Measurements from ENCODE around the gene ZSCAN5B.

Gene ZSCAN5B

DNA sequence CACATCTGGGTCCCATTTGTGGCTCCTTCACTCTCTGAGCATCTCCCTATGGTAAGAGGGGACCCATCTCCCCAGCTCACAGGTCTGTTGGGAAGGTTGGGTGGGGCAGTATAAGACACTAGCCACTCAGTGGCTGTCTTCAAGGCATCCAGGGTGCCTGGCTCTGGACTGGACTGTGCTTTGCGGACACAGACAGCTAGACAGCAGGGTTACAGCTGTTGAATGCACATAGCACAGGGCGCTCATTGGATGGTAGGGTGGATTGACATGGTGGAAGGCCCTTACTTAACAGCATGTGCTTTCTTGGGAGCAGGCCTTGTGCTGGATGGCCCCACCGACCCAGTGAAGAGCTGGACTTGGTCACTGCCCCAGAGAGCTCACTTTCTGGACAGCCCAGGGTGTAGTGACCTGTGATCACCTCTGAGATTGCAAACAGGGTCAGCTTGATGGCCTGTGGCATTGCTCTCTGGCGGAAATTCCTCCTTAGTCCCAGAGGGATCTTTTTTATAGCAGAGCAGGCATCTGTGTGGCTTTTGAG lies 54.6 kb downstream of the ZSCAN5B start:
- DNase-seq, result no peak

DNA sequence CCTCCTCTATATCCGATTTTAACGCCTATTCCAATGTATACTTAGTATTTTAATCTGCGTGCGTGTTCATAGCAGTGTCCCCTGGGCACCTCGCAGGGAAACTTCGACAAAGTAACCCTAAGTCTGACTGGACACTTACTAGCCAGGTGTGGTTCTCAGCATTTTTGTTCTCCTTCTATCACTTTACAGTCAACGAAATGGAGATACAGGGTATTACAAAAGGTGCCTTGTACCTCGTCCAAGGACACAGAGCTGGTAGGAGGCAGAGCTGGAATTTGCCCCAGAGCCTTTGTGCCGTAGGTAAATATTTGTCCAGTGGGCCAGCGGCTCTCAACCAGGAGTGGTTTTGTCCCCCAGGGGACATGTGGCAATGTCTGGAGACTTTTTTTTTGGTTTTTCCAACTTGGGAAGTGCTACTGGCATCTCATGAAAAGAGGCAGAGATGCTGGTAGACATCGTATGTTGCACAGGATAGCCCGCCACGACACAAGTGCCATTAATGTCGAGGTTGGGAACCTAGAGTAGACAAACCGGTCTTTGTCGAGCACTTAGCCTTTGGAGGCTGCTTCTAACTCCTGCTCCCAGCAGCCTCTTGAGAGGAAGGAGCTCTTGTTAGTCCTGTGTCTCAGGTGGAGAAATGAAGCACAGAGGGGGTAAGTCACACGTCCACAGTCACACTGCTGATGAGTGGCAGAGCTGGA lies 55.3 kb downstream of the ZSCAN5B start:
- DNase-seq, result no peak

- DNase-seq, result no peak
These were observed 56.1 kb downstream of the ZSCAN5B start for GRCh38 chr19:56141417-56141993.

- peak; percentile 99 for DNase-seq
These were observed 56.8 kb downstream of the ZSCAN5B start, which contains the start of gene ZNF444 for GRCh38 chr19:56140583-56141416. Gene ZNF444, plus strand, starts transcription at chr19:56141287. Its CDS starts 5,625 bp downstream, at chr19:56146912.

- no peak for DNase-seq
These were observed 57.6 kb downstream of the ZSCAN5B start for GRCh38 chr19:56139847-56140582.
